K562 (cell line): Measurements from ENCODE around the gene ZFP36. TPM values are rescaled to one million over a fixed set of nuclear protein-coding genes. Genes with fewer than 3 reads are reported as not detected.

ENCODE experiments used
- EP400 ChIP-seq: fragments of 450-650 bp; IDR thresholded peaks from 2 replicates; pipeline ENCODE4 v1.6.1; 2017; ENCODE audit warnings: antibody characterized with exemption, mild to moderate bottlenecking, moderate library complexity
- ETS2 ChIP-seq: IDR thresholded peaks from 2 replicates; pipeline ENCODE4 v1.6.1; 2016; ENCODE audit warnings: borderline replicate concordance, missing genetic modification characterization, mild to moderate bottlenecking, moderate library complexity, missing compliant biosample characterization; ENCODE audit not compliant: poor library complexity, severe bottlenecking
- SOX6 ChIP-seq: fragments of 450-650 bp; IDR thresholded peaks from 2 replicates; pipeline ENCODE4 v1.6.1; 2014; ENCODE audit warnings: mild to moderate bottlenecking
- TCF7 ChIP-seq: sonication (generic); IDR thresholded peaks from 2 replicates; pipeline ENCODE4 v1.6.1; 2016; ENCODE audit warnings: antibody characterized with exemption, borderline replicate concordance
- YBX1 ChIP-seq: fragments of 450-650 bp; IDR thresholded peaks from 2 replicates; pipeline ENCODE4 v1.7.1; 2016; ENCODE audit warnings: mild to moderate bottlenecking
- ZFPM2 ChIP-seq: fragments of 250-450 bp; sonication (Bioruptor Pico); IDR thresholded peaks from 2 replicates; pipeline ENCODE4 v1.5.1; 2022; ENCODE audit warnings: mild to moderate bottlenecking
- ZNF212 ChIP-seq: fragments of 450-650 bp; formaldehyde crosslinking; IDR thresholded peaks from 2 replicates; pipeline ENCODE4 v1.4.0; 2020; ENCODE audit warnings: mild to moderate bottlenecking
- ZNF384 ChIP-seq: IDR thresholded peaks from 2 replicates; pipeline ENCODE4 v1.6.1; 2012; ENCODE audit warnings: low read depth, low read length, improper control_type of control experiment
- polyA plus RNA-seq, 8 experiments: library from polyadenylated mRNA; depleted of rRNA in 4 of 8; stranded (reverse) in 5 of 8; unstranded in 3 of 8; fragments of >200 nt; fragmentation: Nextera tagmentation in 2 of 8; fragmentation: Illumina TruSeq in 1 of 8; extraction: Ambion mirVana in 2 of 8; extraction: Trizol in 1 of 8; gene quantifications; 2 replicates each; pipeline versions ENCODE4 v1.2.1 to v1.2.3, GENCODE V29; 2011 to 2014; ENCODE audit warnings: inconsistent platforms in 1 of 8, missing spikeins in 1 of 8
- total RNA-seq, 7 experiments: library from RNA; depleted of rRNA in 6 of 7; stranded (reverse); fragments of >200 nt in 6 of 7; fragmentation: Illumina TruSeq in 2 of 7; extraction: Trizol in 2 of 7; gene quantifications; 2 replicates each; pipeline versions ENCODE4 v1.2.1 to v1.2.3, GENCODE V29; 2011 to 2021; ENCODE audit warnings: low replicate concordance in 1 of 7
- TF ChIP-seq, protein P1 (sequence below): fragments of 450-650 bp; IDR thresholded peaks from 2 replicates; pipeline ENCODE4 v1.6.1; 2016; ENCODE audit warnings: mild to moderate bottlenecking, moderate library complexity
- TF ChIP-seq, protein P2 (sequence below): fragments of 450-650 bp; formaldehyde crosslinking; IDR thresholded peaks from 2 replicates; pipeline ENCODE4 v1.4.0; 2022; ENCODE audit warnings: missing genetic modification characterization
- TF ChIP-seq, protein P3 (sequence below): fragments of 250-450 bp; sonication (Bioruptor Pico); IDR thresholded peaks from 2 replicates; pipeline ENCODE4 v1.4.0; 2020; ENCODE audit warnings: mild to moderate bottlenecking, moderate library complexity

Gene ZFP36
- total and polyA plus RNA-seq, 9 of the 15 experiments (the other 6 are each of a cell fraction or from before 2014, with no cell fraction given): 1.0 to 20.1 (median 3.5) TPM

DNA sequence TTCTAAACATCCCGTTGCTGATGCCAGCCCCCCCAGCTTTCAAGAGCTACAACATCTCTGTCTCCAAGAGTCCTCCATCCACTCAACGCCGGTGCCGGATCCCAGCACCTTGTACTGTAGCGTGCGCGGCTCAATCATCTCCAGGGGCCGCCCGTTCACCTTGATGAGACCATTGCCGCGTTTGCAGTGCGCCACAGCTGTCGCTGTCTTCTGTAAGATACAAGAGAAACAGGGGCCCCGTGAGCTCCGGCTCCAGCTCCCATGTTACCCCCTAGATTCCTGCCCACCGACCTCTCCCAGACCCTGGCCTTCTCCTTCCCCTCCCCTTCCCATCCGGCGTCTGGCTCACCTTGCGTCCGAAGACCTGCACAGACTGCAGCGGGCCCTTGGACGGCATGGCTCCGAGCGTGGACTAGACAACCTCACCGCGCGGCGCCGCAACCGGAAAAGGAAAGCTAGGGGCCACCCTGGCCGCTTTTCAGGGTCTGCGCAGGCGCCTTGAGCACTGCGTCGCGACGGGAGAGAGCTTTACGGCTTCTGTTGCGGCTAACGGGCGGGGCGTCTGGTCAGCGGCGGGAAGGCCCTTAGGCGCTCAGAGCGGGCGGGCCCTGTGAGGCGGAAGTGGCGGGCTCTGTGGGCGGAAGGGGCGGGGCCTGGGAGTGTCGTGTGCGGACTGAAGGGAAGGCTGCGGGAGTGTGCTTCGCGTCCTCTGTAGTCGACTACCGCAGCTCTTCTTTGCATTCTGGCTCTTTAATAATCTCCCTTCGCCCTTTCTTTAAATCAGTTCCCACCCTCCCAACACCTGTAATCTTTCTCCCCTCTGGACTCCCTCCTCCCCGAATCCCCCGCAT lies 29.1 kb downstream of the ZFP36 start, which contains the start of gene RPS16 (continued):
- TF ChIP-seq, protein P1, sequence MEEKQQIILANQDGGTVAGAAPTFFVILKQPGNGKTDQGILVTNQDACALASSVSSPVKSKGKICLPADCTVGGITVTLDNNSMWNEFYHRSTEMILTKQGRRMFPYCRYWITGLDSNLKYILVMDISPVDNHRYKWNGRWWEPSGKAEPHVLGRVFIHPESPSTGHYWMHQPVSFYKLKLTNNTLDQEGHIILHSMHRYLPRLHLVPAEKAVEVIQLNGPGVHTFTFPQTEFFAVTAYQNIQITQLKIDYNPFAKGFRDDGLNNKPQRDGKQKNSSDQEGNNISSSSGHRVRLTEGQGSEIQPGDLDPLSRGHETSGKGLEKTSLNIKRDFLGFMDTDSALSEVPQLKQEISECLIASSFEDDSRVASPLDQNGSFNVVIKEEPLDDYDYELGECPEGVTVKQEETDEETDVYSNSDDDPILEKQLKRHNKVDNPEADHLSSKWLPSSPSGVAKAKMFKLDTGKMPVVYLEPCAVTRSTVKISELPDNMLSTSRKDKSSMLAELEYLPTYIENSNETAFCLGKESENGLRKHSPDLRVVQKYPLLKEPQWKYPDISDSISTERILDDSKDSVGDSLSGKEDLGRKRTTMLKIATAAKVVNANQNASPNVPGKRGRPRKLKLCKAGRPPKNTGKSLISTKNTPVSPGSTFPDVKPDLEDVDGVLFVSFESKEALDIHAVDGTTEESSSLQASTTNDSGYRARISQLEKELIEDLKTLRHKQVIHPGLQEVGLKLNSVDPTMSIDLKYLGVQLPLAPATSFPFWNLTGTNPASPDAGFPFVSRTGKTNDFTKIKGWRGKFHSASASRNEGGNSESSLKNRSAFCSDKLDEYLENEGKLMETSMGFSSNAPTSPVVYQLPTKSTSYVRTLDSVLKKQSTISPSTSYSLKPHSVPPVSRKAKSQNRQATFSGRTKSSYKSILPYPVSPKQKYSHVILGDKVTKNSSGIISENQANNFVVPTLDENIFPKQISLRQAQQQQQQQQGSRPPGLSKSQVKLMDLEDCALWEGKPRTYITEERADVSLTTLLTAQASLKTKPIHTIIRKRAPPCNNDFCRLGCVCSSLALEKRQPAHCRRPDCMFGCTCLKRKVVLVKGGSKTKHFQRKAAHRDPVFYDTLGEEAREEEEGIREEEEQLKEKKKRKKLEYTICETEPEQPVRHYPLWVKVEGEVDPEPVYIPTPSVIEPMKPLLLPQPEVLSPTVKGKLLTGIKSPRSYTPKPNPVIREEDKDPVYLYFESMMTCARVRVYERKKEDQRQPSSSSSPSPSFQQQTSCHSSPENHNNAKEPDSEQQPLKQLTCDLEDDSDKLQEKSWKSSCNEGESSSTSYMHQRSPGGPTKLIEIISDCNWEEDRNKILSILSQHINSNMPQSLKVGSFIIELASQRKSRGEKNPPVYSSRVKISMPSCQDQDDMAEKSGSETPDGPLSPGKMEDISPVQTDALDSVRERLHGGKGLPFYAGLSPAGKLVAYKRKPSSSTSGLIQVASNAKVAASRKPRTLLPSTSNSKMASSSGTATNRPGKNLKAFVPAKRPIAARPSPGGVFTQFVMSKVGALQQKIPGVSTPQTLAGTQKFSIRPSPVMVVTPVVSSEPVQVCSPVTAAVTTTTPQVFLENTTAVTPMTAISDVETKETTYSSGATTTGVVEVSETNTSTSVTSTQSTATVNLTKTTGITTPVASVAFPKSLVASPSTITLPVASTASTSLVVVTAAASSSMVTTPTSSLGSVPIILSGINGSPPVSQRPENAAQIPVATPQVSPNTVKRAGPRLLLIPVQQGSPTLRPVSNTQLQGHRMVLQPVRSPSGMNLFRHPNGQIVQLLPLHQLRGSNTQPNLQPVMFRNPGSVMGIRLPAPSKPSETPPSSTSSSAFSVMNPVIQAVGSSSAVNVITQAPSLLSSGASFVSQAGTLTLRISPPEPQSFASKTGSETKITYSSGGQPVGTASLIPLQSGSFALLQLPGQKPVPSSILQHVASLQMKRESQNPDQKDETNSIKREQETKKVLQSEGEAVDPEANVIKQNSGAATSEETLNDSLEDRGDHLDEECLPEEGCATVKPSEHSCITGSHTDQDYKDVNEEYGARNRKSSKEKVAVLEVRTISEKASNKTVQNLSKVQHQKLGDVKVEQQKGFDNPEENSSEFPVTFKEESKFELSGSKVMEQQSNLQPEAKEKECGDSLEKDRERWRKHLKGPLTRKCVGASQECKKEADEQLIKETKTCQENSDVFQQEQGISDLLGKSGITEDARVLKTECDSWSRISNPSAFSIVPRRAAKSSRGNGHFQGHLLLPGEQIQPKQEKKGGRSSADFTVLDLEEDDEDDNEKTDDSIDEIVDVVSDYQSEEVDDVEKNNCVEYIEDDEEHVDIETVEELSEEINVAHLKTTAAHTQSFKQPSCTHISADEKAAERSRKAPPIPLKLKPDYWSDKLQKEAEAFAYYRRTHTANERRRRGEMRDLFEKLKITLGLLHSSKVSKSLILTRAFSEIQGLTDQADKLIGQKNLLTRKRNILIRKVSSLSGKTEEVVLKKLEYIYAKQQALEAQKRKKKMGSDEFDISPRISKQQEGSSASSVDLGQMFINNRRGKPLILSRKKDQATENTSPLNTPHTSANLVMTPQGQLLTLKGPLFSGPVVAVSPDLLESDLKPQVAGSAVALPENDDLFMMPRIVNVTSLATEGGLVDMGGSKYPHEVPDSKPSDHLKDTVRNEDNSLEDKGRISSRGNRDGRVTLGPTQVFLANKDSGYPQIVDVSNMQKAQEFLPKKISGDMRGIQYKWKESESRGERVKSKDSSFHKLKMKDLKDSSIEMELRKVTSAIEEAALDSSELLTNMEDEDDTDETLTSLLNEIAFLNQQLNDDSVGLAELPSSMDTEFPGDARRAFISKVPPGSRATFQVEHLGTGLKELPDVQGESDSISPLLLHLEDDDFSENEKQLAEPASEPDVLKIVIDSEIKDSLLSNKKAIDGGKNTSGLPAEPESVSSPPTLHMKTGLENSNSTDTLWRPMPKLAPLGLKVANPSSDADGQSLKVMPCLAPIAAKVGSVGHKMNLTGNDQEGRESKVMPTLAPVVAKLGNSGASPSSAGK: no peak; the same call in 1 of the 2 replicates
- TF ChIP-seq ZNF384 (no peak), ZFPM2 (no peak), TCF7 (no peak; the same call in 1 of the 2 replicates), SOX6 (peak; percentile 22; the same call in 1 of the 2 replicates), YBX1 (no peak), ETS2 (tag) (no peak), EP400 (peak; percentile 99), ZNF212 (no peak)
- TF ChIP-seq, protein P2, sequence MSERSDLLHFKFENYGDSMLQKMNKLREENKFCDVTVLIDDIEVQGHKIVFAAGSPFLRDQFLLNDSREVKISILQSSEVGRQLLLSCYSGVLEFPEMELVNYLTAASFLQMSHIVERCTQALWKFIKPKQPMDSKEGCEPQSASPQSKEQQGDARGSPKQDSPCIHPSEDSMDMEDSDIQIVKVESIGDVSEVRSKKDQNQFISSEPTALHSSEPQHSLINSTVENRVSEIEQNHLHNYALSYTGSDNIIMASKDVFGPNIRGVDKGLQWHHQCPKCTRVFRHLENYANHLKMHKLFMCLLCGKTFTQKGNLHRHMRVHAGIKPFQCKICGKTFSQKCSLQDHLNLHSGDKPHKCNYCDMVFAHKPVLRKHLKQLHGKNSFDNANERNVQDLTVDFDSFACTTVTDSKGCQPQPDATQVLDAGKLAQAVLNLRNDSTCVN: no peak
- TF ChIP-seq, protein P3, sequence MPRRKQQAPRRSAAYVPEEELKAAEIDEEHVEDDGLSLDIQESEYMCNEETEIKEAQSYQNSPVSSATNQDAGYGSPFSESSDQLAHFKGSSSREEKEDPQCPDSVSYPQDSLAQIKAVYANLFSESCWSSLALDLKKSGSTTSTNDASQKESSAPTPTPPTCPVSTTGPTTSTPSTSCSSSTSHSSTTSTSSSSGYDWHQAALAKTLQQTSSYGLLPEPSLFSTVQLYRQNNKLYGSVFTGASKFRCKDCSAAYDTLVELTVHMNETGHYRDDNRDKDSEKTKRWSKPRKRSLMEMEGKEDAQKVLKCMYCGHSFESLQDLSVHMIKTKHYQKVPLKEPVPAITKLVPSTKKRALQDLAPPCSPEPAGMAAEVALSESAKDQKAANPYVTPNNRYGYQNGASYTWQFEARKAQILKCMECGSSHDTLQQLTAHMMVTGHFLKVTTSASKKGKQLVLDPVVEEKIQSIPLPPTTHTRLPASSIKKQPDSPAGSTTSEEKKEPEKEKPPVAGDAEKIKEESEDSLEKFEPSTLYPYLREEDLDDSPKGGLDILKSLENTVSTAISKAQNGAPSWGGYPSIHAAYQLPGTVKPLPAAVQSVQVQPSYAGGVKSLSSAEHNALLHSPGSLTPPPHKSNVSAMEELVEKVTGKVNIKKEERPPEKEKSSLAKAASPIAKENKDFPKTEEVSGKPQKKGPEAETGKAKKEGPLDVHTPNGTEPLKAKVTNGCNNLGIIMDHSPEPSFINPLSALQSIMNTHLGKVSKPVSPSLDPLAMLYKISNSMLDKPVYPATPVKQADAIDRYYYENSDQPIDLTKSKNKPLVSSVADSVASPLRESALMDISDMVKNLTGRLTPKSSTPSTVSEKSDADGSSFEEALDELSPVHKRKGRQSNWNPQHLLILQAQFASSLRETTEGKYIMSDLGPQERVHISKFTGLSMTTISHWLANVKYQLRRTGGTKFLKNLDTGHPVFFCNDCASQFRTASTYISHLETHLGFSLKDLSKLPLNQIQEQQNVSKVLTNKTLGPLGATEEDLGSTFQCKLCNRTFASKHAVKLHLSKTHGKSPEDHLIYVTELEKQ (CRISPR knock-in tag): no peak
